Type B pancreatic cell (in vitro differentiated cells): Measurements from ENCODE around the gene DPY19L1. TPM values are rescaled to one million over a fixed set of nuclear protein-coding genes. Genes with fewer than 3 reads are reported as not detected.
"Not testable (repeated sequence)": the region's sequence is repeated elsewhere in the genome, so short reads cannot be mapped to it uniquely, and the experiment has no call there.

Source experiments
- DNase-seq: peaks from one replicate; pipeline ENCODE4 v3.0.0; 2021; ENCODE audit warnings: mixed read lengths; ENCODE audit not compliant: unreplicated experiment; ENCODE audit errors: extremely low spot score
- H3K27ac Mint-ChIP-seq: 2 replicates; pipeline ENCODE4 v1.8.0; 2021; ENCODE audit warnings: mild to moderate bottlenecking, mixed read lengths
- H3K27me3 Mint-ChIP-seq: 2 replicates; pipeline ENCODE4 v1.8.0; 2021; ENCODE audit warnings: mixed read lengths
- H3K36me3 Mint-ChIP-seq: 2 replicates; pipeline ENCODE4 v1.8.0; 2021; ENCODE audit warnings: mixed read lengths
- H3K4me1 Mint-ChIP-seq: one replicate; pipeline ENCODE4 v1.8.0; 2021; ENCODE audit warnings: mixed read lengths; ENCODE audit not compliant: unreplicated experiment
- H3K4me3 Mint-ChIP-seq: 2 replicates; pipeline ENCODE4 v1.8.0; 2021; ENCODE audit warnings: mild to moderate bottlenecking, mixed read lengths
- H3K9me3 Mint-ChIP-seq: 2 replicates; pipeline ENCODE4 v1.8.0; 2021; ENCODE audit warnings: mixed read lengths
- CTCF ChIP-seq: fragments of 200-600 bp; sonication (generic); conservative IDR thresholded peaks from 2 replicates; pipeline ENCODE4 v1.5.0; 2021; ENCODE audit warnings: antibody characterized with exemption, mild to moderate bottlenecking
- total RNA-seq: library from RNA; stranded (reverse); gene quantifications from 2 replicates; pipeline ENCODE4 v1.2.1, GENCODE V29; 2021; ENCODE audit warnings: low replicate concordance

DPY19L1 gene
- total RNA-seq, 1 donor from 2014 or later = 33.4 TPM

- DNase-seq = no peak
- H3K4me1 Mint-ChIP-seq = no peaks in the 10 kb centered on the region
- no peak for TF ChIP-seq CTCF
- H3K9me3 Mint-ChIP-seq = no peaks in the 10 kb centered on the region
- H3K27ac Mint-ChIP-seq = no peak overlapping the region
- peaks cover 19% of the 10 kb centered on the region for H3K36me3 Mint-ChIP-seq
- no peak overlapping the region for H3K4me3 Mint-ChIP-seq
- no peaks in the 10 kb centered on the region for H3K27me3 Mint-ChIP-seq
Measured at GRCh38 chr7:34958021-34958420, 79.3 kb downstream of the DPY19L1 start.

- H3K27me3 Mint-ChIP-seq = no peaks in the 10 kb centered on the region
- TF ChIP-seq CTCF = no peak
- H3K27ac Mint-ChIP-seq = no peak overlapping the region
- H3K9me3 Mint-ChIP-seq = no peaks in the 10 kb centered on the region
- no peak overlapping the region for H3K4me3 Mint-ChIP-seq
- no peaks in the 10 kb centered on the region for H3K4me1 Mint-ChIP-seq
- H3K36me3 Mint-ChIP-seq = peaks cover 17% of the 10 kb centered on the region
- no peak for DNase-seq
Measured at GRCh38 chr7:34952822-34953221, 84.5 kb downstream of the DPY19L1 start.

GRCh38 chr7:34949361-34949760, 87.9 kb downstream of the DPY19L1 start:
- TF ChIP-seq CTCF = no peak
- Mint-ChIP-seq H3K4me3 (no peak overlapping the region), H3K4me1 (no peaks in the 10 kb centered on the region), H3K27me3 (no peaks in the 10 kb centered on the region), H3K36me3 (peaks cover 15% of the 10 kb centered on the region), H3K9me3 (no peaks in the 10 kb centered on the region), H3K27ac (no peak overlapping the region)
- DNase-seq = no peak

- not testable (repeated sequence) for H3K4me3 Mint-ChIP-seq, H3K9me3 Mint-ChIP-seq
Measured at GRCh38 chr7:34947427-34947826, 89.9 kb downstream of the DPY19L1 start.

GRCh38 chr7:34946486-34946885, 90.8 kb downstream of the DPY19L1 start:
- no peak for TF ChIP-seq CTCF
- no peaks in the 10 kb centered on the region for H3K4me1 Mint-ChIP-seq
- H3K4me3 Mint-ChIP-seq = no peak overlapping the region
- no peaks in the 10 kb centered on the region for H3K27me3 Mint-ChIP-seq
- H3K27ac Mint-ChIP-seq = no peak overlapping the region
- no peaks in the 10 kb centered on the region for H3K9me3 Mint-ChIP-seq
- H3K36me3 Mint-ChIP-seq = peaks cover 3% of the 10 kb centered on the region
- DNase-seq = no peak

More at GRCh38 chr7:34947427-34947826, 89.9 kb downstream of the DPY19L1 start:
- H3K4me1 Mint-ChIP-seq, H3K27ac Mint-ChIP-seq, H3K36me3 Mint-ChIP-seq, DNase-seq, H3K27me3 Mint-ChIP-seq: not testable (repeated sequence)

- H3K9me3 Mint-ChIP-seq, H3K36me3 Mint-ChIP-seq: not testable (repeated sequence)
Measured at GRCh38 chr7:34945894-34946477, 91.3 kb downstream of the DPY19L1 start.

GRCh38 chr7:34939175-34939574, 98.1 kb downstream of the DPY19L1 start:
- peaks cover 19% of the 10 kb centered on the region for H3K36me3 Mint-ChIP-seq
- H3K4me1 Mint-ChIP-seq = peaks cover 4% of the 10 kb centered on the region

More at GRCh38 chr7:34945894-34946477, 91.3 kb downstream of the DPY19L1 start:
- not testable (repeated sequence) for H3K4me1 Mint-ChIP-seq, H3K27ac Mint-ChIP-seq, DNase-seq, H3K27me3 Mint-ChIP-seq, H3K4me3 Mint-ChIP-seq

GRCh38 chr7:34935735-34936165, 101.5 kb downstream of the DPY19L1 start:
- DNase-seq, H3K4me1 Mint-ChIP-seq, H3K27me3 Mint-ChIP-seq, H3K27ac Mint-ChIP-seq, H3K4me3 Mint-ChIP-seq, H3K9me3 Mint-ChIP-seq: not testable (repeated sequence)
- peaks cover 18% of the 10 kb centered on the region for H3K36me3 Mint-ChIP-seq

More at GRCh38 chr7:34939175-34939574, 98.1 kb downstream of the DPY19L1 start:
- Mint-ChIP-seq H3K27me3 (no peaks in the 10 kb centered on the region), H3K4me3 (no peak overlapping the region), H3K27ac (no peak overlapping the region), H3K9me3 (no peaks in the 10 kb centered on the region)
- no peak for TF ChIP-seq CTCF
- DNase-seq = no peak
